Measurements from ENCODE around the gene PHYKPL.

DNA sequence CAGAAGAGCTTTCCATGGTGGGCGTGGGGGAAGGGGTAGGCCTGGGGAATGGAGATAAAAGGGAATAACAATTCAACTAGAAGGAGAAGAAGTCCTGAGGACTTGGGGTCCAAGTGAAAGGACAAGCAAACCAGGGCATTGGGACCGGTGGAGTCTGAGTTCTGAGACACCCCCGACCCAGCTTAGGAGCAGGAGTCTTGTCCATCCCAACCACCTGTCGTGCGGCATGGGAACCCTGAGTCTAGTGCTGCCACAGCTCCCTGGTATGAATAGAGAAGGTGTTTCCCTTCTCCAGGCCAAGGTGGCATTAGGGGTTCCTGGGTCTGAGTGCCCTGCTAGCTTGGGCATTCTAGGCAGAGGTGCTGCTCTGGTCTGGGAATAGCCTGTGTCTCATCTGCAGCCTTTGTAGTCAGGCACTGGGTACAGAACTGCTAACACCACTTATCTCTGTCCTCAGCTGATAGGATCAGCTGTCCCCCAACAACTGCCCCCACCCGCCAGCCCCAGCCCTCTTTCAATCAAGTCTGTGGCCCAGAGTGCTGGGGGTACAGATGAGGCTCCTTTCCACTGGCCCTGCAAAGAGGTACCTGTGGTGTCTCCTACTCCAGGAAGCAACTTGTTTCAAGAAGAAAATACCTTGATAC lies 18.3 kb downstream of the PHYKPL start:
- TF ChIP-seq, protein P1, sequence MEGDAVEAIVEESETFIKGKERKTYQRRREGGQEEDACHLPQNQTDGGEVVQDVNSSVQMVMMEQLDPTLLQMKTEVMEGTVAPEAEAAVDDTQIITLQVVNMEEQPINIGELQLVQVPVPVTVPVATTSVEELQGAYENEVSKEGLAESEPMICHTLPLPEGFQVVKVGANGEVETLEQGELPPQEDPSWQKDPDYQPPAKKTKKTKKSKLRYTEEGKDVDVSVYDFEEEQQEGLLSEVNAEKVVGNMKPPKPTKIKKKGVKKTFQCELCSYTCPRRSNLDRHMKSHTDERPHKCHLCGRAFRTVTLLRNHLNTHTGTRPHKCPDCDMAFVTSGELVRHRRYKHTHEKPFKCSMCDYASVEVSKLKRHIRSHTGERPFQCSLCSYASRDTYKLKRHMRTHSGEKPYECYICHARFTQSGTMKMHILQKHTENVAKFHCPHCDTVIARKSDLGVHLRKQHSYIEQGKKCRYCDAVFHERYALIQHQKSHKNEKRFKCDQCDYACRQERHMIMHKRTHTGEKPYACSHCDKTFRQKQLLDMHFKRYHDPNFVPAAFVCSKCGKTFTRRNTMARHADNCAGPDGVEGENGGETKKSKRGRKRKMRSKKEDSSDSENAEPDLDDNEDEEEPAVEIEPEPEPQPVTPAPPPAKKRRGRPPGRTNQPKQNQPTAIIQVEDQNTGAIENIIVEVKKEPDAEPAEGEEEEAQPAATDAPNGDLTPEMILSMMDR (IDR thresholded peaks at IDR 0.05) = no peak
- TF ChIP-seq POLR2A (IDR thresholded peaks at IDR 0.05) = no peak
